HepG2 (cell line): ENCODE data around the gene KDM8. TPM values are rescaled to one million over a fixed set of nuclear protein-coding genes. Genes with fewer than 3 reads are reported as not detected.

Source experiments
- EHMT2 ChIP-seq: fragments of 200-600 bp; sonication (generic); IDR thresholded peaks from 2 replicates; pipeline ENCODE4 v1.7.0; 2017; ENCODE audit warnings: antibody characterized with exemption, low read depth, low read length, borderline replicate concordance
- ETV6 ChIP-seq: sonication (generic); formaldehyde crosslinking; conservative IDR thresholded peaks from 2 replicates; pipeline ENCODE4 v1.4.0; 2020; ENCODE audit warnings: missing genetic modification reagents
- GABPA ChIP-seq, 2 experiments: IDR thresholded peaks; 2 replicates each; pipeline ENCODE4 v1.6.1; 2011 to 2016; ENCODE audit warnings: low read depth in 2 of 2, low read length in 1 of 2, missing biosample characterization in 1 of 2, missing genetic modification characterization in 1 of 2
- GLI4 ChIP-seq: sonication (generic); formaldehyde crosslinking; IDR thresholded peaks from 2 replicates; pipeline ENCODE4 v1.5.1; 2020; ENCODE audit warnings: missing genetic modification reagents, mild to moderate bottlenecking, moderate library complexity, borderline replicate concordance
- JUND ChIP-seq: sonication (generic); formaldehyde crosslinking; IDR thresholded peaks from 2 replicates; pipeline ENCODE4 v1.8.0; 2022; ENCODE audit warnings: mild to moderate bottlenecking, missing genetic modification reagents
- RAD21 ChIP-seq: fragments of 450-650 bp; formaldehyde crosslinking; IDR thresholded peaks from 2 replicates; pipeline ENCODE4 v1.5.0; 2020; ENCODE audit warnings: mild to moderate bottlenecking
- ZC3H13 ChIP-seq: sonication (generic); formaldehyde crosslinking; IDR thresholded peaks from 2 replicates; pipeline ENCODE4 v1.8.1; 2023; ENCODE audit warnings: mild to moderate bottlenecking, missing genetic modification reagents, moderate library complexity
- ZNF30 ChIP-seq: sonication (generic); formaldehyde crosslinking; IDR thresholded peaks from 2 replicates; pipeline ENCODE4 v1.5.0; 2020; ENCODE audit warnings: mild to moderate bottlenecking, missing genetic modification reagents
- polyA plus RNA-seq, 8 experiments: library from polyadenylated mRNA; depleted of rRNA in 3 of 8; stranded (reverse) in 7 of 8; unstranded in 1 of 8; fragments of >200 nt; fragmentation: Illumina TruSeq in 4 of 8; extraction: Trizol in 4 of 8; gene quantifications; 2 replicates each; pipeline versions ENCODE4 v1.2.1 to v1.2.3, GENCODE V29; 2011 to 2016; ENCODE audit warnings: low read depth in 4 of 8, missing spikeins in 1 of 8, mixed read lengths in 1 of 8; ENCODE audit not compliant: insufficient read depth in 1 of 8
- total RNA-seq, 5 experiments: library from RNA; depleted of rRNA; stranded (reverse); fragments of >200 nt; fragmentation: Illumina TruSeq; extraction: Trizol; gene quantifications; 2 replicates each; pipeline ENCODE4 v1.2.3, GENCODE V29; 2016; ENCODE audit warnings: low read depth in 1 of 5
- TF ChIP-seq, protein P1 (sequence below), 2 experiments: sonication (generic) in 1 of 2; formaldehyde crosslinking in 1 of 2; IDR thresholded peaks; 2 replicates each; pipeline versions ENCODE4 v1.4.0 to v1.6.1; 2018 to 2020; ENCODE audit warnings: missing genetic modification reagents in 2 of 2, borderline replicate concordance in 1 of 2, low read depth in 1 of 2, mild to moderate bottlenecking in 1 of 2, missing biosample characterization in 1 of 2
- TF ChIP-seq, protein P2 (sequence below): IDR thresholded peaks from 2 replicates; pipeline ENCODE4 v1.4.0; 2020; ENCODE audit warnings: mild to moderate bottlenecking, missing genetic modification reagents
- TF ChIP-seq, protein P3 (sequence below): sonication (generic); formaldehyde crosslinking; IDR thresholded peaks from 2 replicates; pipeline ENCODE4 v1.9.0; 2021; ENCODE audit warnings: missing genetic modification reagents, borderline replicate concordance
- TF ChIP-seq, protein P4 (sequence below): sonication (generic); formaldehyde crosslinking; IDR thresholded peaks from 2 replicates; pipeline ENCODE4 v1.5.1; 2020; ENCODE audit warnings: missing genetic modification reagents, mild to moderate bottlenecking, borderline replicate concordance
- TF ChIP-seq, protein P5 (sequence below): sonication (generic); formaldehyde crosslinking; IDR thresholded peaks from 2 replicates; pipeline ENCODE4 v1.4.0; 2020; ENCODE audit warnings: missing genetic modification reagents
- TF ChIP-seq, protein P6 (sequence below): sonication (generic); formaldehyde crosslinking; IDR thresholded peaks from 2 replicates; pipeline ENCODE4 v1.5.1; 2020; ENCODE audit warnings: missing genetic modification reagents, mild to moderate bottlenecking, borderline replicate concordance

The KDM8 gene
- total and polyA plus RNA-seq, 2 of the 13 experiments (the other 11 are each of a cell fraction or from before 2014, with no cell fraction given): 3.3 to 8.6 TPM

DNA sequence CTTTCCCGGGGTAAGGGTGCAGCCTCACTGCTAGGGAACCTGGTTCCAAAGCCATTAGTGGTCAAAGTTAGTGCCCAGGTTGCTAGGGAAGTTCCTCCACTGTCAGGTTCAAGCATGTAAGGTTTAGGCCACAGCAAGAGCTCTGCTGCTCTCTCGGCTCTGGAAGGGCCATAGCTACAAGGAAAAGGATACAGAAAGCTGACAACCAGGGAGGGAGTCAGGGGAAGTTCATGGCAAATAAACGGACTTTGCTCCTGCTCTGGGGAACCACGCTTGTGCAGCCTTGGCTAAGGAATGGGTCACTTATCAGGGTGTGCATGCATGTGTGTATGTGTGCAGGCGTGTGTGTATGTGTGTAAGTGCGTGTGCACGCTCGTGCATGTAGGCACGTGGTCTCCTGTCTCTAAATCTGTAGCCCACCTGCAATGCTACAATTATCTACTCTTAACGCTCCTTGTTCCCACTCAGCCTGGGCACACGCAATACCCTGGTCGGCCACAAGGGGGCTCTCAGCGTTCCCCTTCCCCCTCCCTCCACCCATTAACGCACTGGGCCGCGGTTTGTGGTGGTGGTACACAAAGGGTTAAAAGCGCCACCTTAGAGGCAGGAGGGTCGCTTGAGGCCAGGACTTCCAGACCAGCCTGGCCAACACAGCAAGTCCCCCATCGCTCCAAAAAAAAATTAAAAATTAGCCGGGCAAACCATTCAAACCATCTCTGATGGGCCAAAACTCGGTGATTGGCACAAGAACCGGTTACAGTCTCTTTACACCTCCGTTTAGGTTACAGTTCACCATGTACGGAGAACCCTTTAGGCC lies 48.4 kb upstream of the KDM8 start (continued):
- TF ChIP-seq GABPA (IDR thresholded peaks at IDR 0.05; ENCODE audit: low read depth, low read length) (no peak), GABPA (CRISPR knock-in tag; IDR thresholded peaks at IDR 0.05; ENCODE audit: low read depth) (0 out of 2 replicates have a peak, but pooled peaks have one; percentile 24), ZC3H13 (CRISPR knock-in tag) (no peak), EHMT2 (peak; percentile 70; the same call in 1 of the 2 replicates), ZNF30 (CRISPR knock-in tag) (no peak), RAD21 (CRISPR knock-in tag) (peak; percentile 67), JUND (CRISPR knock-in tag) (peak; percentile 72; the same call in 1 of the 2 replicates), ETV6 (CRISPR knock-in tag) (0 out of 2 replicates have a peak, but pooled peaks have one; percentile 25), GLI4 (CRISPR knock-in tag) (peak; percentile 64; the same call in 1 of the 2 replicates)
- TF ChIP-seq, protein P1, sequence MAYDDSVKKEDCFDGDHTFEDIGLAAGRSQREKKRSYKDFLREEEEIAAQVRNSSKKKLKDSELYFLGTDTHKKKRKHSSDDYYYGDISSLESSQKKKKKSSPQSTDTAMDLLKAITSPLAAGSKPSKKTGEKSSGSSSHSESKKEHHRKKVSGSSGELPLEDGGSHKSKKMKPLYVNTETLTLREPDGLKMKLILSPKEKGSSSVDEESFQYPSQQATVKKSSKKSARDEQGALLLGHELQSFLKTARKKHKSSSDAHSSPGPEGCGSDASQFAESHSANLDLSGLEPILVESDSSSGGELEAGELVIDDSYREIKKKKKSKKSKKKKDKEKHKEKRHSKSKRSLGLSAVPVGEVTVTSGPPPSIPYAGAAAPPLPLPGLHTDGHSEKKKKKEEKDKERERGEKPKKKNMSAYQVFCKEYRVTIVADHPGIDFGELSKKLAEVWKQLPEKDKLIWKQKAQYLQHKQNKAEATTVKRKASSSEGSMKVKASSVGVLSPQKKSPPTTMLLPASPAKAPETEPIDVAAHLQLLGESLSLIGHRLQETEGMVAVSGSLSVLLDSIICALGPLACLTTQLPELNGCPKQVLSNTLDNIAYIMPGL (CRISPR knock-in tag; IDR thresholded peaks at IDR 0.05; ENCODE audit: borderline replicate concordance in 1 of 2, low read depth in 1 of 2): peak in 1 of 2 experiments; percentile 54; a peak in 1 of 4 replicates
- TF ChIP-seq, protein P2, sequence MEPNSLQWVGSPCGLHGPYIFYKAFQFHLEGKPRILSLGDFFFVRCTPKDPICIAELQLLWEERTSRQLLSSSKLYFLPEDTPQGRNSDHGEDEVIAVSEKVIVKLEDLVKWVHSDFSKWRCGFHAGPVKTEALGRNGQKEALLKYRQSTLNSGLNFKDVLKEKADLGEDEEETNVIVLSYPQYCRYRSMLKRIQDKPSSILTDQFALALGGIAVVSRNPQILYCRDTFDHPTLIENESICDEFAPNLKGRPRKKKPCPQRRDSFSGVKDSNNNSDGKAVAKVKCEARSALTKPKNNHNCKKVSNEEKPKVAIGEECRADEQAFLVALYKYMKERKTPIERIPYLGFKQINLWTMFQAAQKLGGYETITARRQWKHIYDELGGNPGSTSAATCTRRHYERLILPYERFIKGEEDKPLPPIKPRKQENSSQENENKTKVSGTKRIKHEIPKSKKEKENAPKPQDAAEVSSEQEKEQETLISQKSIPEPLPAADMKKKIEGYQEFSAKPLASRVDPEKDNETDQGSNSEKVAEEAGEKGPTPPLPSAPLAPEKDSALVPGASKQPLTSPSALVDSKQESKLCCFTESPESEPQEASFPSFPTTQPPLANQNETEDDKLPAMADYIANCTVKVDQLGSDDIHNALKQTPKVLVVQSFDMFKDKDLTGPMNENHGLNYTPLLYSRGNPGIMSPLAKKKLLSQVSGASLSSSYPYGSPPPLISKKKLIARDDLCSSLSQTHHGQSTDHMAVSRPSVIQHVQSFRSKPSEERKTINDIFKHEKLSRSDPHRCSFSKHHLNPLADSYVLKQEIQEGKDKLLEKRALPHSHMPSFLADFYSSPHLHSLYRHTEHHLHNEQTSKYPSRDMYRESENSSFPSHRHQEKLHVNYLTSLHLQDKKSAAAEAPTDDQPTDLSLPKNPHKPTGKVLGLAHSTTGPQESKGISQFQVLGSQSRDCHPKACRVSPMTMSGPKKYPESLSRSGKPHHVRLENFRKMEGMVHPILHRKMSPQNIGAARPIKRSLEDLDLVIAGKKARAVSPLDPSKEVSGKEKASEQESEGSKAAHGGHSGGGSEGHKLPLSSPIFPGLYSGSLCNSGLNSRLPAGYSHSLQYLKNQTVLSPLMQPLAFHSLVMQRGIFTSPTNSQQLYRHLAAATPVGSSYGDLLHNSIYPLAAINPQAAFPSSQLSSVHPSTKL (CRISPR knock-in tag): peak; percentile 33; the same call in 1 of the 2 replicates
- TF ChIP-seq, protein P3, sequence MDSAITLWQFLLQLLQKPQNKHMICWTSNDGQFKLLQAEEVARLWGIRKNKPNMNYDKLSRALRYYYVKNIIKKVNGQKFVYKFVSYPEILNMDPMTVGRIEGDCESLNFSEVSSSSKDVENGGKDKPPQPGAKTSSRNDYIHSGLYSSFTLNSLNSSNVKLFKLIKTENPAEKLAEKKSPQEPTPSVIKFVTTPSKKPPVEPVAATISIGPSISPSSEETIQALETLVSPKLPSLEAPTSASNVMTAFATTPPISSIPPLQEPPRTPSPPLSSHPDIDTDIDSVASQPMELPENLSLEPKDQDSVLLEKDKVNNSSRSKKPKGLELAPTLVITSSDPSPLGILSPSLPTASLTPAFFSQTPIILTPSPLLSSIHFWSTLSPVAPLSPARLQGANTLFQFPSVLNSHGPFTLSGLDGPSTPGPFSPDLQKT (CRISPR knock-in tag): no peak
- TF ChIP-seq, protein P4, sequence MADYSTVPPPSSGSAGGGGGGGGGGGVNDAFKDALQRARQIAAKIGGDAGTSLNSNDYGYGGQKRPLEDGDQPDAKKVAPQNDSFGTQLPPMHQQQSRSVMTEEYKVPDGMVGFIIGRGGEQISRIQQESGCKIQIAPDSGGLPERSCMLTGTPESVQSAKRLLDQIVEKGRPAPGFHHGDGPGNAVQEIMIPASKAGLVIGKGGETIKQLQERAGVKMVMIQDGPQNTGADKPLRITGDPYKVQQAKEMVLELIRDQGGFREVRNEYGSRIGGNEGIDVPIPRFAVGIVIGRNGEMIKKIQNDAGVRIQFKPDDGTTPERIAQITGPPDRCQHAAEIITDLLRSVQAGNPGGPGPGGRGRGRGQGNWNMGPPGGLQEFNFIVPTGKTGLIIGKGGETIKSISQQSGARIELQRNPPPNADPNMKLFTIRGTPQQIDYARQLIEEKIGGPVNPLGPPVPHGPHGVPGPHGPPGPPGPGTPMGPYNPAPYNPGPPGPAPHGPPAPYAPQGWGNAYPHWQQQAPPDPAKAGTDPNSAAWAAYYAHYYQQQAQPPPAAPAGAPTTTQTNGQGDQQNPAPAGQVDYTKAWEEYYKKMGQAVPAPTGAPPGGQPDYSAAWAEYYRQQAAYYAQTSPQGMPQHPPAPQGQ: peak; percentile 96; the same call in 1 of the 2 replicates
- TF ChIP-seq, protein P5, sequence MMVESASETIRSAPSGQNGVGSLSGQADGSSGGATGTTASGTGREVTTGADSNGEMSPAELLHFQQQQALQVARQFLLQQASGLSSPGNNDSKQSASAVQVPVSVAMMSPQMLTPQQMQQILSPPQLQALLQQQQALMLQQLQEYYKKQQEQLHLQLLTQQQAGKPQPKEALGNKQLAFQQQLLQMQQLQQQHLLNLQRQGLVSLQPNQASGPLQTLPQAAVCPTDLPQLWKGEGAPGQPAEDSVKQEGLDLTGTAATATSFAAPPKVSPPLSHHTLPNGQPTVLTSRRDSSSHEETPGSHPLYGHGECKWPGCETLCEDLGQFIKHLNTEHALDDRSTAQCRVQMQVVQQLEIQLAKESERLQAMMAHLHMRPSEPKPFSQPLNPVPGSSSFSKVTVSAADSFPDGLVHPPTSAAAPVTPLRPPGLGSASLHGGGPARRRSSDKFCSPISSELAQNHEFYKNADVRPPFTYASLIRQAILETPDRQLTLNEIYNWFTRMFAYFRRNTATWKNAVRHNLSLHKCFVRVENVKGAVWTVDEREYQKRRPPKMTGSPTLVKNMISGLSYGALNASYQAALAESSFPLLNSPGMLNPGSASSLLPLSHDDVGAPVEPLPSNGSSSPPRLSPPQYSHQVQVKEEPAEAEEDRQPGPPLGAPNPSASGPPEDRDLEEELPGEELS: 0 out of 2 replicates have a peak, but pooled peaks have one; percentile 19
- TF ChIP-seq, protein P6, sequence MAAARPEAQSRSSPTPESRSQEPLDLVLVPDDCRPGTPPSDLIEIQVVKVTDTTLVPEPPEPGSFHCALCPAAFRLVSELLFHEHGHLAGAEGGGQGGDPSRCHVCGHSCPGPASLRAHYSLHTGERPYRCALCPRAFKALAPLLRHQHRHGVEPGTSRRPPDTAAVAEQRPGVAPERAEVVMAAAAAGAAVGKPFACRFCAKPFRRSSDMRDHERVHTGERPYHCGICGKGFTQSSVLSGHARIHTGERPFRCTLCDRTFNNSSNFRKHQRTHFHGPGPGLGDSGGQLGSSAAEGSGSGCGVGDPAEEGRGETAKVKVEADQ (CRISPR knock-in tag): 0 out of 2 replicates have a peak, but pooled peaks have one; percentile 32
